OCI-LY1 (cell line): ENCODE measurements around the gene ENOX2.

ENCODE experiments used
- H2AFZ ChIP-seq: fragments of 200-600 bp; sonication (generic), shearing (Covaris generic); 2 replicates; pipeline ENCODE4 v1.6.0; 2014; ENCODE audit warnings: antibody characterized with exemption, mild to moderate bottlenecking, low read length
- H3F3A ChIP-seq: fragments of 200-600 bp; sonication (generic), shearing (Covaris generic); 2 replicates; pipeline ENCODE4 v1.6.0; 2014; ENCODE audit warnings: mild to moderate bottlenecking, antibody characterized with exemption, low read length, moderate library complexity; ENCODE audit not compliant: insufficient read depth
- H3K27ac ChIP-seq: fragments of 200-600 bp; sonication (generic); 2 replicates; pipeline ENCODE4 v1.5.1; 2014; ENCODE audit warnings: low read length, mixed run types, mild to moderate bottlenecking, low read depth; ENCODE audit not compliant: poor library complexity, severe bottlenecking
- H3K27me3 ChIP-seq: fragments of 200-600 bp; sonication (generic); 2 replicates; pipeline ENCODE4 v1.6.0; 2014; ENCODE audit warnings: antibody characterized with exemption, mild to moderate bottlenecking, low read length, moderate library complexity; ENCODE audit not compliant: insufficient read depth
- H3K36me3 ChIP-seq: fragments of 200-600 bp; sonication (generic); 2 replicates; pipeline ENCODE4 v1.6.1; 2014; ENCODE audit warnings: mild to moderate bottlenecking, antibody characterized with exemption, low read length, moderate library complexity, mixed read lengths; ENCODE audit not compliant: insufficient read depth
- H3K4me1 ChIP-seq: fragments of 200-600 bp; sonication (generic); 2 replicates; pipeline ENCODE4 v1.5.1; 2014; ENCODE audit warnings: mild to moderate bottlenecking, low read length, moderate library complexity; ENCODE audit not compliant: insufficient read depth, severe bottlenecking
- H3K4me2 ChIP-seq: fragments of 200-600 bp; sonication (generic), shearing (Covaris generic); 2 replicates; pipeline ENCODE4 v1.6.1; 2014; ENCODE audit warnings: low read length
- H3K4me3 ChIP-seq: fragments of 200-600 bp; sonication (generic); 2 replicates; pipeline ENCODE4 v1.5.1; 2014; ENCODE audit warnings: low read length, low read depth, mild to moderate bottlenecking, mixed read lengths; ENCODE audit not compliant: poor library complexity, severe bottlenecking
- H3K79me2 ChIP-seq: fragments of 200-600 bp; shearing (Covaris generic); 2 replicates; pipeline ENCODE4 v1.6.1; 2016; ENCODE audit warnings: mixed run types, low read length, mixed read lengths; ENCODE audit not compliant: insufficient read depth
- H3K9ac ChIP-seq: fragments of 200-600 bp; sonication (generic), shearing (Covaris generic); 2 replicates; pipeline ENCODE4 v1.6.1; 2014; ENCODE audit warnings: mild to moderate bottlenecking, low read length, mixed read lengths
- H3K9me2 ChIP-seq: fragments of 200-600 bp; sonication (generic), shearing (Covaris generic); 2 replicates; pipeline ENCODE4 v1.6.1; 2014; ENCODE audit warnings: low read depth, mild to moderate bottlenecking, low read length, mixed read lengths
- H3K9me3 ChIP-seq: fragments of 200-600 bp; shearing (Covaris generic); 2 replicates; pipeline ENCODE4 v1.6.1; 2014; ENCODE audit warnings: low read length, mixed read lengths
- H4K20me1 ChIP-seq: fragments of 200-600 bp; sonication (generic), shearing (Covaris generic); 2 replicates; pipeline ENCODE4 v1.6.0; 2016; ENCODE audit warnings: mild to moderate bottlenecking, low read length; ENCODE audit not compliant: insufficient read depth
- EZH2 ChIP-seq: fragments of 200-600 bp; sonication (generic), shearing (Covaris generic); IDR thresholded peaks from 2 replicates; pipeline ENCODE4 v1.8.0; 2017; ENCODE audit warnings: borderline replicate concordance, mixed run types, mild to moderate bottlenecking, antibody characterized with exemption, low read length, moderate library complexity, mixed read lengths
- TF ChIP-seq, protein P1 (sequence below): fragments of 200-600 bp; sonication (generic), shearing (Covaris generic); IDR thresholded peaks from 2 replicates; pipeline ENCODE4 v1.5.1; 2017; ENCODE audit warnings: mild to moderate bottlenecking, antibody characterized with exemption, low read length, moderate library complexity, mixed read lengths

Gene ENOX2

GRCh38 chrX:130680164-130681035, 222.6 kb downstream of the ENOX2 start:
- Histone ChIP-seq H3K4me1 (no peaks in the 10 kb centered on the region), H3K9me2 (no peaks in the 10 kb centered on the region), H3K79me2 (no peaks in the 10 kb centered on the region), H3F3A (no peaks in the 10 kb centered on the region), H3K36me3 (no peaks in the 10 kb centered on the region), H3K9ac (no peak overlapping the region), H3K4me3 (no peak overlapping the region), H4K20me1 (no peaks in the 10 kb centered on the region), H3K9me3 (no peaks in the 10 kb centered on the region), H2AFZ (no peak overlapping the region), H3K27me3 (no peaks in the 10 kb centered on the region), H3K27ac (no peak overlapping the region), H3K4me2 (no peak overlapping the region)
- TF ChIP-seq, protein P1, sequence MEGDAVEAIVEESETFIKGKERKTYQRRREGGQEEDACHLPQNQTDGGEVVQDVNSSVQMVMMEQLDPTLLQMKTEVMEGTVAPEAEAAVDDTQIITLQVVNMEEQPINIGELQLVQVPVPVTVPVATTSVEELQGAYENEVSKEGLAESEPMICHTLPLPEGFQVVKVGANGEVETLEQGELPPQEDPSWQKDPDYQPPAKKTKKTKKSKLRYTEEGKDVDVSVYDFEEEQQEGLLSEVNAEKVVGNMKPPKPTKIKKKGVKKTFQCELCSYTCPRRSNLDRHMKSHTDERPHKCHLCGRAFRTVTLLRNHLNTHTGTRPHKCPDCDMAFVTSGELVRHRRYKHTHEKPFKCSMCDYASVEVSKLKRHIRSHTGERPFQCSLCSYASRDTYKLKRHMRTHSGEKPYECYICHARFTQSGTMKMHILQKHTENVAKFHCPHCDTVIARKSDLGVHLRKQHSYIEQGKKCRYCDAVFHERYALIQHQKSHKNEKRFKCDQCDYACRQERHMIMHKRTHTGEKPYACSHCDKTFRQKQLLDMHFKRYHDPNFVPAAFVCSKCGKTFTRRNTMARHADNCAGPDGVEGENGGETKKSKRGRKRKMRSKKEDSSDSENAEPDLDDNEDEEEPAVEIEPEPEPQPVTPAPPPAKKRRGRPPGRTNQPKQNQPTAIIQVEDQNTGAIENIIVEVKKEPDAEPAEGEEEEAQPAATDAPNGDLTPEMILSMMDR, result no peak
- no peak for TF ChIP-seq EZH2

DNA sequence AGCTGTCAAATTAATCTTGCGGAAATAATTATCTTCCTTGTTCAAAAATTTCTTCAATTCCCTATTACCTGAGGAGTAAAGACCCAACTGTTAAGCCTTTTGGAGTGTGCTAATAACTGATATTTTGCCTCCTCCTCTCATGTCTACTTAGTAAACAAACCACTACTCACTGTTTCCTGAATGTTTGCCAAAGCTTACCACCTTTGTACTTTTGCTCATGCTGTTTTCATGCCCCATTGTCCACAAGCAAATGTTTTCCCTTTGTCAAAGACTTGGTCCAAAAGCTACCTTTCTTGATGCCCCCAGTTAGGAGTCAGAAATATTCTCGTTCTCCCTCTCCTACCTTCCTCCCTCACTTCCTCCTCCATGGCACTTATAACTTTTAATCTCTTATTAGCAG, 226.1 kb downstream of the ENOX2 start:
- Histone ChIP-seq H3K27me3 (no peaks in the 10 kb centered on the region), H2AFZ (no peak overlapping the region), H4K20me1 (no peaks in the 10 kb centered on the region), H3K79me2 (no peaks in the 10 kb centered on the region), H3K9me2 (no peaks in the 10 kb centered on the region), H3K4me1 (no peaks in the 10 kb centered on the region), H3K27ac (no peak overlapping the region), H3K9me3 (no peaks in the 10 kb centered on the region), H3F3A (no peaks in the 10 kb centered on the region), H3K4me2 (no peak overlapping the region), H3K9ac (no peak overlapping the region), H3K36me3 (no peaks in the 10 kb centered on the region), H3K4me3 (no peak overlapping the region)
- no peak for TF ChIP-seq EZH2
- TF ChIP-seq, protein P1, result no peak

GRCh38 chrX:130672214-130672613, 230.8 kb downstream of the ENOX2 start:
- Histone ChIP-seq H3K36me3 (no peaks in the 10 kb centered on the region), H4K20me1 (no peaks in the 10 kb centered on the region), H3K9me3 (no peaks in the 10 kb centered on the region), H3K4me3 (no peak overlapping the region), H3F3A (no peaks in the 10 kb centered on the region), H3K27ac (no peak overlapping the region), H3K79me2 (no peaks in the 10 kb centered on the region), H2AFZ (no peak overlapping the region), H3K9ac (no peak overlapping the region), H3K9me2 (no peaks in the 10 kb centered on the region), H3K4me2 (no peak overlapping the region), H3K27me3 (no peaks in the 10 kb centered on the region), H3K4me1 (no peaks in the 10 kb centered on the region)
- TF ChIP-seq EZH2, result no peak
- TF ChIP-seq, protein P1, result no peak
